AG09309 (cell line): ENCODE results near the gene SYT6.

Experiments
- DNase-seq: peaks from one replicate; pipeline ENCODE4 v3.0.0-alpha.2; 2010; ENCODE audit warnings: low read depth
- H3K4me3 ChIP-seq: 2 replicates; pipeline ENCODE4 v1.5.1; 2011; ENCODE audit warnings: mild to moderate bottlenecking, low read depth, low read length, moderate library complexity; ENCODE audit not compliant: control insufficient read depth
- CTCF ChIP-seq: IDR thresholded peaks from 2 replicates; pipeline ENCODE4 v1.5.1; 2011; ENCODE audit warnings: mild to moderate bottlenecking, low read depth, low read length, inconsistent platforms; ENCODE audit not compliant: insufficient read depth, control insufficient read depth; ENCODE audit errors: missing control alignments

Gene SYT6

GRCh38 chr1:114155706-114156105, 2.0 kb upstream of the SYT6 start:
- no peak for DNase-seq
- TF ChIP-seq CTCF = no peak
- H3K4me3 ChIP-seq = no peak overlapping the region

- H3K4me3 ChIP-seq = no peak overlapping the region
These were observed 1.3 kb upstream of the SYT6 start for GRCh38 chr1:114154963-114155322.

GRCh38 chr1:114154146-114154962, 685 bp upstream of the SYT6 start:
- no peak for TF ChIP-seq CTCF
- no peak for DNase-seq
- H3K4me3 ChIP-seq = no peak overlapping the region

More at GRCh38 chr1:114154963-114155322, 1.3 kb upstream of the SYT6 start:
- TF ChIP-seq CTCF = no peak
- DNase-seq = no peak

- DNase-seq = no peak
- H3K4me3 ChIP-seq = peak overlapping the region; percentile 6; the same call in 1 of the 2 replicates
- TF ChIP-seq CTCF = no peak
These were observed 985 bp downstream of the SYT6 start for GRCh38 chr1:114152508-114153260.

- H3K4me3 ChIP-seq = no peak overlapping the region
- DNase-seq = no peak
- TF ChIP-seq CTCF = no peak
These were observed 1.6 kb downstream of the SYT6 start for GRCh38 chr1:114152089-114152507.

- DNase-seq = no peak
- no peak overlapping the region for H3K4me3 ChIP-seq
- no peak for TF ChIP-seq CTCF
These were observed 3.7 kb downstream of the SYT6 start for GRCh38 chr1:114150016-114150415.
